ENCODE data around the gene FARP2.

GRCh38 chr2:241535871-241536655 lies 180.0 kb downstream of the FARP2 start:
- TF ChIP-seq RAD21 (IDR thresholded peaks at IDR 0.05; ENCODE audit: low read depth) (no peak), TAF1 (IDR thresholded peaks at IDR 0.05; ENCODE audit: low read depth) (no peak), TEAD4 (IDR thresholded peaks at IDR 0.05) (no peak), EGR1 (IDR thresholded peaks at IDR 0.05) (no peak), NFIC (IDR thresholded peaks at IDR 0.05) (no peak), FOXM1 (IDR thresholded peaks at IDR 0.05; ENCODE audit: borderline replicate concordance, low read depth) (no peak), USF1 (IDR thresholded peaks at IDR 0.05) (no peak), CREB1 (IDR thresholded peaks at IDR 0.05; ENCODE audit: low read depth) (no peak)
- TF ChIP-seq, protein P1, sequence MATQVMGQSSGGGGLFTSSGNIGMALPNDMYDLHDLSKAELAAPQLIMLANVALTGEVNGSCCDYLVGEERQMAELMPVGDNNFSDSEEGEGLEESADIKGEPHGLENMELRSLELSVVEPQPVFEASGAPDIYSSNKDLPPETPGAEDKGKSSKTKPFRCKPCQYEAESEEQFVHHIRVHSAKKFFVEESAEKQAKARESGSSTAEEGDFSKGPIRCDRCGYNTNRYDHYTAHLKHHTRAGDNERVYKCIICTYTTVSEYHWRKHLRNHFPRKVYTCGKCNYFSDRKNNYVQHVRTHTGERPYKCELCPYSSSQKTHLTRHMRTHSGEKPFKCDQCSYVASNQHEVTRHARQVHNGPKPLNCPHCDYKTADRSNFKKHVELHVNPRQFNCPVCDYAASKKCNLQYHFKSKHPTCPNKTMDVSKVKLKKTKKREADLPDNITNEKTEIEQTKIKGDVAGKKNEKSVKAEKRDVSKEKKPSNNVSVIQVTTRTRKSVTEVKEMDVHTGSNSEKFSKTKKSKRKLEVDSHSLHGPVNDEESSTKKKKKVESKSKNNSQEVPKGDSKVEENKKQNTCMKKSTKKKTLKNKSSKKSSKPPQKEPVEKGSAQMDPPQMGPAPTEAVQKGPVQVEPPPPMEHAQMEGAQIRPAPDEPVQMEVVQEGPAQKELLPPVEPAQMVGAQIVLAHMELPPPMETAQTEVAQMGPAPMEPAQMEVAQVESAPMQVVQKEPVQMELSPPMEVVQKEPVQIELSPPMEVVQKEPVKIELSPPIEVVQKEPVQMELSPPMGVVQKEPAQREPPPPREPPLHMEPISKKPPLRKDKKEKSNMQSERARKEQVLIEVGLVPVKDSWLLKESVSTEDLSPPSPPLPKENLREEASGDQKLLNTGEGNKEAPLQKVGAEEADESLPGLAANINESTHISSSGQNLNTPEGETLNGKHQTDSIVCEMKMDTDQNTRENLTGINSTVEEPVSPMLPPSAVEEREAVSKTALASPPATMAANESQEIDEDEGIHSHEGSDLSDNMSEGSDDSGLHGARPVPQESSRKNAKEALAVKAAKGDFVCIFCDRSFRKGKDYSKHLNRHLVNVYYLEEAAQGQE (IDR thresholded peaks at IDR 0.05; ENCODE audit: low read depth) = no peak
- TF ChIP-seq, protein P2, sequence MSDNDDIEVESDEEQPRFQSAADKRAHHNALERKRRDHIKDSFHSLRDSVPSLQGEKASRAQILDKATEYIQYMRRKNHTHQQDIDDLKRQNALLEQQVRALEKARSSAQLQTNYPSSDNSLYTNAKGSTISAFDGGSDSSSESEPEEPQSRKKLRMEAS (IDR thresholded peaks at IDR 0.05) = no peak

Data from Ishikawa (cell line).